Left ventricle myocardium inferior (tissue), 1 donor: Measurements from ENCODE around the gene GRIK4. TPM values are rescaled to one million over a fixed set of nuclear protein-coding genes. Genes with fewer than 3 reads are reported as not detected.

ENCODE experiments used
- DNase-seq: peaks from one replicate; pipeline ENCODE4 v3.0.0-alpha.2; 2020
- H3K27ac ChIP-seq: fragments of 200-600 bp; replicated peaks from 2 replicates; pipeline ENCODE4 v1.8.0; 2021
- H3K27me3 ChIP-seq: fragments of 200-600 bp; 2 replicates; pipeline ENCODE4 v1.8.0; 2021; ENCODE audit warnings: low read depth
- H3K36me3 ChIP-seq: fragments of 200-600 bp; 2 replicates; pipeline ENCODE4 v1.8.0; 2021
- H3K4me1 ChIP-seq: fragments of 200-600 bp; 2 replicates; pipeline ENCODE4 v1.8.0; 2021
- H3K4me3 ChIP-seq: fragments of 200-600 bp; 2 replicates; pipeline ENCODE4 v1.8.0; 2021; ENCODE audit warnings: mild to moderate bottlenecking, moderate library complexity
- H3K9me3 ChIP-seq: fragments of 200-600 bp; replicated peaks from 2 replicates; pipeline ENCODE4 v1.8.0; 2021
- CTCF ChIP-seq: fragments of 200-600 bp; IDR thresholded peaks from 2 replicates; pipeline ENCODE4 v1.8.0; 2021; ENCODE audit warnings: antibody characterized with exemption, mild to moderate bottlenecking, borderline replicate concordance
- intact Hi-C: fragments of 100-400 bp; cut with micrococcal nuclease; formaldehyde crosslinking; loops from one replicate; pipeline ENCODE4 v1.11.0; 2022
- total RNA-seq: library from RNA; stranded (reverse); fragmentation: NEBNext Ultra II Directional; extraction: Animal tissue kit (Norgen Biotek cat#: 25700); gene quantifications from one replicate; pipeline ENCODE4 v1.2.1, GENCODE V29; 2021
- donor health status: DM: no; HTN: yes; CAD: no; lungs with severe emphysema.

The GRIK4 gene
- total RNA-seq, 1 donor from 2014 or later: 0.16 TPM

- H3K36me3 ChIP-seq: no peaks in the 10 kb centered on the region
- peaks cover 63% of the 10 kb centered on the region for H3K27me3 ChIP-seq
- TF ChIP-seq CTCF: no peak
- intact Hi-C loops: no loop called here
- H3K4me1 ChIP-seq: no peaks in the 10 kb centered on the region
- no peaks in the 10 kb centered on the region for H3K9me3 ChIP-seq
- H3K27ac ChIP-seq: no peak overlapping the region
- H3K4me3 ChIP-seq: no peak overlapping the region
- no peak for DNase-seq
These were observed 63.3 kb downstream of the GRIK4 start for GRCh38 chr11:120574876-120575275.

GRCh38 chr11:120575461-120575860, 63.9 kb downstream of the GRIK4 start:
- Histone ChIP-seq H3K9me3 (no peaks in the 10 kb centered on the region), H3K4me1 (no peaks in the 10 kb centered on the region), H3K4me3 (no peak overlapping the region), H3K27ac (no peak overlapping the region), H3K27me3 (peaks cover 67% of the 10 kb centered on the region), H3K36me3 (no peaks in the 10 kb centered on the region)
- TF ChIP-seq CTCF: no peak
- DNase-seq: no peak
- intact Hi-C loops: no loop called here

- Histone ChIP-seq H3K27ac (no peak overlapping the region), H3K36me3 (no peaks in the 10 kb centered on the region), H3K4me3 (no peak overlapping the region), H3K9me3 (no peaks in the 10 kb centered on the region), H3K4me1 (no peaks in the 10 kb centered on the region), H3K27me3 (peaks cover 79% of the 10 kb centered on the region)
- intact Hi-C loops: no loop called here
- no peak for DNase-seq
- no peak for TF ChIP-seq CTCF
These were observed 65.1 kb downstream of the GRIK4 start for GRCh38 chr11:120576606-120577005.

GRCh38 chr11:120577041-120577440, 65.5 kb downstream of the GRIK4 start:
- DNase-seq: no peak
- no peaks in the 10 kb centered on the region for H3K36me3 ChIP-seq
- intact Hi-C loops: no loop called here
- H3K4me1 ChIP-seq: no peaks in the 10 kb centered on the region
- no peak overlapping the region for H3K4me3 ChIP-seq
- H3K27me3 ChIP-seq: peaks cover 82% of the 10 kb centered on the region
- no peak overlapping the region for H3K27ac ChIP-seq
- H3K9me3 ChIP-seq: no peaks in the 10 kb centered on the region
- no peak for TF ChIP-seq CTCF

GRCh38 chr11:120577624-120578363, 66.2 kb downstream of the GRIK4 start:
- Histone ChIP-seq H3K27ac (no peak overlapping the region), H3K4me1 (no peaks in the 10 kb centered on the region), H3K36me3 (no peaks in the 10 kb centered on the region), H3K9me3 (peaks cover 5% of the 10 kb centered on the region), H3K27me3 (peaks cover 89% of the 10 kb centered on the region), H3K4me3 (no peak overlapping the region)
- TF ChIP-seq CTCF: no peak
- intact Hi-C loops: no loop called here
- no peak for DNase-seq
